PC-3 (cell line): ENCODE measurements around the gene MDFIC2. TPM values are rescaled to one million over a fixed set of nuclear protein-coding genes. Genes with fewer than 3 reads are reported as not detected.

Experiments
- ATAC-seq: fragments of 200-7000 bp; cut with Tn5 transposase; 2 replicates; pipeline ENCODE4 v1.9.1; 2020; ENCODE audit warnings: mild to moderate bottlenecking, moderate library complexity
- BruUV-seq: library from RNA; stranded (reverse); fragments of 400-500 nt; replicated peaks from 2 replicates; lab custom pipeline; 2021; lab: Mats Ljungman, UMichigan
- CTCF ChIA-PET: fragments of 300-600 bp; sonication (Branson Sonifier 250); formaldehyde crosslinking; loops from one replicate; lab custom pipeline; 2022; ENCODE audit warnings: antibody characterized with exemption; lab: Charles Lee
- POLR2A ChIA-PET: fragments of 300-600 bp; sonication (Branson Sonifier 250); formaldehyde crosslinking; loops from one replicate; lab custom pipeline; 2022; ENCODE audit warnings: antibody characterized with exemption; ENCODE audit not compliant: unreplicated experiment; lab: Charles Lee
- DNase-seq: peaks from one replicate; pipeline ENCODE4 v3.0.0-alpha.2; 2015
- H2AFZ ChIP-seq: fragments of 300-600 bp; sonication (generic); 2 replicates; pipeline ENCODE4 v1.6.0; 2016; ENCODE audit warnings: antibody characterized with exemption, low read length
- H3F3A ChIP-seq: fragments of 300-600 bp; sonication (generic); one replicate; pipeline ENCODE4 v1.6.0; 2017; ENCODE audit warnings: antibody characterized with exemption, low read length, control low read depth, mild to moderate bottlenecking; ENCODE audit not compliant: unreplicated experiment
- H3K27ac ChIP-seq: fragments of 300-600 bp; sonication (generic); 2 replicates; pipeline ENCODE4 v1.5.1; 2016; ENCODE audit warnings: mild to moderate bottlenecking, low read length
- H3K27me3 ChIP-seq: fragments of 300-600 bp; sonication (generic); 2 replicates; pipeline ENCODE4 v1.6.1; 2016; ENCODE audit warnings: low read length, mixed read lengths
- H3K36me3 ChIP-seq: fragments of 300-600 bp; sonication (generic); 2 replicates; pipeline ENCODE4 v1.6.1; 2016; ENCODE audit warnings: low read depth, mixed run types, low read length, mixed read lengths
- H3K4me1 ChIP-seq: fragments of 300-600 bp; sonication (generic); 2 replicates; pipeline ENCODE4 v1.5.1; 2016; ENCODE audit warnings: low read length; ENCODE audit not compliant: insufficient read depth
- H3K4me2 ChIP-seq: fragments of 300-600 bp; sonication (generic); 2 replicates; pipeline ENCODE4 v1.6.0; 2016; ENCODE audit warnings: low read length
- H3K4me3 ChIP-seq: fragments of 300-600 bp; sonication (generic); 2 replicates; pipeline ENCODE4 v1.5.1; 2016; ENCODE audit warnings: mild to moderate bottlenecking, low read length, mixed read lengths
- H3K79me2 ChIP-seq: fragments of 300-600 bp; sonication (generic); 2 replicates; pipeline ENCODE4 v1.6.1; 2017; ENCODE audit warnings: low read length, mixed read lengths
- H3K9ac ChIP-seq: fragments of 300-600 bp; sonication (generic); 2 replicates; pipeline ENCODE4 v1.6.0; 2016; ENCODE audit warnings: mild to moderate bottlenecking, low read length
- H3K9me2 ChIP-seq: fragments of 300-600 bp; sonication (generic); replicated peaks from 2 replicates; pipeline ENCODE4 v1.6.1; 2016; ENCODE audit warnings: mixed run types, low read length, mixed read lengths
- H3K9me3 ChIP-seq: fragments of 300-600 bp; sonication (generic); 2 replicates; pipeline ENCODE4 v1.6.1; 2016; ENCODE audit warnings: low read length, mixed read lengths
- H4K20me1 ChIP-seq: fragments of 300-600 bp; sonication (generic); 2 replicates; pipeline ENCODE4 v1.6.1; 2016; ENCODE audit warnings: low read length, mixed read lengths
- CTCF ChIP-seq: fragments of 300-600 bp; sonication (generic); conservative IDR thresholded peaks from 2 replicates; pipeline ENCODE4 v1.5.1; 2017; ENCODE audit warnings: antibody characterized with exemption, low read depth, mild to moderate bottlenecking, low read length
- EZH2 ChIP-seq: fragments of 300-600 bp; sonication (generic); IDR thresholded peaks from one replicate; pipeline ENCODE4 v1.6.1; 2017; ENCODE audit warnings: antibody characterized with exemption, mild to moderate bottlenecking, low read length; ENCODE audit not compliant: unreplicated experiment
- EZH2phosphoT487 ChIP-seq: fragments of 300-600 bp; sonication (generic); IDR thresholded peaks from 2 replicates; pipeline ENCODE4 v1.6.1; 2018; ENCODE audit warnings: mild to moderate bottlenecking, antibody characterized with exemption, low read length, borderline replicate concordance
- intact Hi-C: fragments of 100-400 bp; cut with micrococcal nuclease; formaldehyde crosslinking; loops from 2 replicates; pipeline ENCODE4 v1.9.0; 2023
- total RNA-seq: library from RNA; depleted of rRNA; stranded (reverse); fragments of >200 nt; gene quantifications from 2 replicates; pipeline ENCODE4 v1.2.3, GENCODE V29; 2014

MDFIC2 gene
- total RNA-seq, 1 experiment from 2014 or later = not detected

- no TSS peak for BruUV-seq
- Histone ChIP-seq H2AFZ (no peak overlapping the region), H3K79me2 (no peaks in the 10 kb centered on the region), H3K27ac (no peak overlapping the region), H3K4me3 (no peak overlapping the region), H3K9me2 (no peaks in the 10 kb centered on the region), H3K9me3 (no peaks in the 10 kb centered on the region), H3K4me2 (no peak overlapping the region), H3K36me3 (no peaks in the 10 kb centered on the region), H3K9ac (no peak overlapping the region), H3K27me3 (no peaks in the 10 kb centered on the region), H4K20me1 (no peaks in the 10 kb centered on the region), H3K4me1 (no peaks in the 10 kb centered on the region), H3F3A (no peaks in the 10 kb centered on the region)
- TF ChIP-seq EZH2phosphoT487 = no peak
- no peak for TF ChIP-seq CTCF
- no peak for TF ChIP-seq EZH2
- DNase-seq = no peak
- ATAC-seq = no peak
- ChIA-PET CTCF (no interaction called here), POLR2A (no interaction called here)
- intact Hi-C loops = no loop called here
Observed at GRCh38 chr3:70315021-70315420, 2.6 kb upstream of the MDFIC2 start.

- Histone ChIP-seq H3K9me3 (no peaks in the 10 kb centered on the region), H2AFZ (no peak overlapping the region), H3K27ac (no peak overlapping the region), H3K79me2 (no peaks in the 10 kb centered on the region), H3K4me3 (no peak overlapping the region), H3K4me2 (no peak overlapping the region), H3K9ac (no peak overlapping the region), H3K4me1 (no peaks in the 10 kb centered on the region), H3K9me2 (no peaks in the 10 kb centered on the region), H3F3A (no peaks in the 10 kb centered on the region), H3K27me3 (no peaks in the 10 kb centered on the region), H4K20me1 (no peaks in the 10 kb centered on the region), H3K36me3 (no peaks in the 10 kb centered on the region)
- BruUV-seq = no TSS peak
- CTCF ChIA-PET = no interaction called here
- DNase-seq = no peak
- TF ChIP-seq CTCF = no peak
- TF ChIP-seq EZH2 = no peak
- no peak for TF ChIP-seq EZH2phosphoT487
- intact Hi-C loops = no loop called here
- POLR2A ChIA-PET = no interaction called here
- ATAC-seq = no peak
Observed at GRCh38 chr3:70310809-70311208, 1.6 kb downstream of the MDFIC2 start.

- Histone ChIP-seq H3K9ac (no peak overlapping the region), H3K9me3 (no peaks in the 10 kb centered on the region), H3F3A (no peaks in the 10 kb centered on the region), H3K4me3 (no peak overlapping the region), H3K4me2 (no peak overlapping the region), H4K20me1 (no peaks in the 10 kb centered on the region), H3K79me2 (no peaks in the 10 kb centered on the region), H3K9me2 (no peaks in the 10 kb centered on the region), H3K27me3 (no peaks in the 10 kb centered on the region), H3K36me3 (no peaks in the 10 kb centered on the region), H3K27ac (no peak overlapping the region), H3K4me1 (no peaks in the 10 kb centered on the region), H2AFZ (no peak overlapping the region)
- CTCF ChIA-PET = no interaction called here
- DNase-seq (no peak), ATAC-seq (no peak)
- TF ChIP-seq EZH2phosphoT487 (no peak), CTCF (no peak), EZH2 (no peak)
- intact Hi-C loops = no loop called here
- POLR2A ChIA-PET = no interaction called here
- BruUV-seq = no TSS peak
Observed at GRCh38 chr3:70309591-70309990, 2.8 kb downstream of the MDFIC2 start.
